HepG2 (cell line): ENCODE data around the gene EMC8. TPM values are rescaled to one million over a fixed set of nuclear protein-coding genes. Genes with fewer than 3 reads are reported as not detected.

ENCODE experiments used
- DR1 ChIP-seq: sonication (generic); formaldehyde crosslinking; IDR thresholded peaks from 2 replicates; pipeline ENCODE4 v1.8.0; 2021; ENCODE audit warnings: mild to moderate bottlenecking, missing genetic modification reagents, inconsistent platforms
- ETV5 ChIP-seq: IDR thresholded peaks from 2 replicates; pipeline ENCODE4 v1.6.1; 2018; ENCODE audit warnings: missing biosample characterization, missing genetic modification reagents, inconsistent platforms, borderline replicate concordance
- FOXM1 ChIP-seq: sonication (generic); formaldehyde crosslinking; IDR thresholded peaks from 2 replicates; pipeline ENCODE4 v1.5.0; 2020; ENCODE audit warnings: missing genetic modification reagents
- HDAC6 ChIP-seq: fragments of 200-600 bp; sonication (generic); IDR thresholded peaks from 2 replicates; pipeline ENCODE4 v1.7.0; 2017; ENCODE audit warnings: mild to moderate bottlenecking, antibody characterized with exemption, low read length, low read depth
- MAFK ChIP-seq, 2 experiments: IDR thresholded peaks in 1 of 2; conservative IDR thresholded peaks in 1 of 2; 2 replicates each; pipeline ENCODE4 v1.6.1; 2011; ENCODE audit warnings: improper control_type of control experiment in 2 of 2, low read length in 2 of 2
- MED8 ChIP-seq: sonication (generic); formaldehyde crosslinking; IDR thresholded peaks from 2 replicates; pipeline ENCODE4 v1.8.1; 2023; ENCODE audit warnings: mild to moderate bottlenecking, missing genetic modification reagents; ENCODE audit not compliant: insufficient replicate concordance
- PCBP1 ChIP-seq: fragments of 200-400 bp; formaldehyde crosslinking; IDR thresholded peaks from 2 replicates; pipeline ENCODE4 v1.6.1; 2017; ENCODE audit warnings: mild to moderate bottlenecking, low read depth, low read length, borderline replicate concordance
- PHB2 ChIP-seq: fragments of 450-650 bp; IDR thresholded peaks from 2 replicates; pipeline ENCODE4 v1.6.1; 2018; ENCODE audit not compliant: partially characterized antibody
- RARG ChIP-seq: sonication (generic); formaldehyde crosslinking; IDR thresholded peaks from 2 replicates; pipeline ENCODE4 v1.4.0; 2020; ENCODE audit warnings: low read depth, mild to moderate bottlenecking, missing genetic modification reagents
- ZNF616 ChIP-seq: sonication (generic); formaldehyde crosslinking; IDR thresholded peaks from 2 replicates; pipeline ENCODE4 v1.5.0; 2020; ENCODE audit warnings: low read depth, mild to moderate bottlenecking, missing genetic modification reagents
- ZNF761 ChIP-seq: sonication (generic); formaldehyde crosslinking; conservative IDR thresholded peaks from 2 replicates; pipeline ENCODE4 v1.4.0; 2020; ENCODE audit warnings: mild to moderate bottlenecking, missing genetic modification reagents
- polyA plus RNA-seq, 8 experiments: library from polyadenylated mRNA; depleted of rRNA in 3 of 8; stranded (reverse) in 7 of 8; unstranded in 1 of 8; fragments of >200 nt; fragmentation: Illumina TruSeq in 4 of 8; extraction: Trizol in 4 of 8; gene quantifications; 2 replicates each; pipeline versions ENCODE4 v1.2.1 to v1.2.3, GENCODE V29; 2011 to 2016; ENCODE audit warnings: low read depth in 4 of 8, missing spikeins in 1 of 8, mixed read lengths in 1 of 8; ENCODE audit not compliant: insufficient read depth in 1 of 8
- total RNA-seq, 5 experiments: library from RNA; depleted of rRNA; stranded (reverse); fragments of >200 nt; fragmentation: Illumina TruSeq; extraction: Trizol; gene quantifications; 2 replicates each; pipeline ENCODE4 v1.2.3, GENCODE V29; 2016; ENCODE audit warnings: low read depth in 1 of 5
- TF ChIP-seq, protein P1 (sequence below): sonication (generic); formaldehyde crosslinking; conservative IDR thresholded peaks from 2 replicates; pipeline ENCODE4 v1.8.0; 2022; ENCODE audit warnings: low read depth, missing genetic modification reagents
- TF ChIP-seq, protein P2 (sequence below): fragments of 450-650 bp; IDR thresholded peaks from 2 replicates; pipeline ENCODE4 v1.6.1; 2017
- TF ChIP-seq, protein P3 (sequence below): sonication (generic); formaldehyde crosslinking; IDR thresholded peaks from 2 replicates; pipeline ENCODE4 v1.8.0; 2022; ENCODE audit warnings: missing genetic modification reagents, mild to moderate bottlenecking, moderate library complexity, borderline replicate concordance
- TF ChIP-seq, protein P4 (sequence below): sonication (generic); formaldehyde crosslinking; IDR thresholded peaks from 2 replicates; pipeline ENCODE4 v1.8.0; 2022; ENCODE audit warnings: missing genetic modification reagents, mild to moderate bottlenecking, inconsistent platforms, borderline replicate concordance
- TF ChIP-seq, protein P5 (sequence below): sonication (generic); formaldehyde crosslinking; IDR thresholded peaks from 2 replicates; pipeline ENCODE4 v1.4.0; 2020; ENCODE audit warnings: mild to moderate bottlenecking, missing genetic modification reagents

Gene EMC8
- total and polyA plus RNA-seq, 2 of the 13 experiments (the other 11 are each of a cell fraction or from before 2014, with no cell fraction given): 55.0 to 76.0 TPM

DNA sequence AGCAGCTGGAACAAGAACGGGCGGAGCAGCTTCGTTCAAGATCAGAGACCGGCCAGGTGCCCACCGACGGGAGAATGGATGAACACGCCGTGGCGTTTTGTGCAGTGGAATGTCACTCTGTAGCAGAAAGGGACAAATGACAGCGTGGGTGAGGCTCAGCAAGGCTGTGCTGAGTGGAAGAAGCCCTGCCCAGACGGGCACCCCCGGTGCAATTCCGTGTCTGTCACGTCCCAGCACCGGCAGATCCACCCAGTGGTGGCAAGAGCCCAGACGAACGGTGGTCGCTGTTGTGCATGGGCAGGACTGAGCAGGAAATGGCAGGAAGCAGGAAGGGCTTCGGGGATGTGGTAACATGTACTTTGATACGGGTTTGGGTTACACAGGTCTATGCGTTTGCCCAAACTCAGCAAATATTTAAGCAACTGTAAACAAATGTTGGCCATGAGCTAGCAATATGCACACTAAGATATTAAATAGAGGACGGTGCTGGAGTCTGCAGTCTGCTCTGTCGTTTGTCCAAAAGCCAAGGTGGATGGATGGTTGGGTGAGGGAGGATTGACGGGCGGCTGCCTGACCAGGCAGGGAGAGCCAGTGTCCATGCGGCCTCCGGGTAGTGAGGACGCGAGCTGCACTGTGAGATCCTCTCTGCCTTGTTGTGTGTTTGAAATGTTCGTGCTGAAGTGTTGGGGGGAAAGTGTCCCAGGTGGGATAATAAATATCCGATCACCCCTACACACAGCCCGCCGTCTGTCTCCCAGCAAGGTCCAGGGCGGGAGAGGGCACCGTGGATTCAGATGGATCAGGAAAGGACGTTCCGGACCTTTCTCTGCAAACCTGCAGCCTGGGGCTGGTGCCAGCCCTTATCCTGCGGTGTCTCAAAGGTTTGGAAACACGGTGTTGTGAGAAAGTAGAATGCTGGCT lies 48.6 kb upstream of the EMC8 start (continued):
- TF ChIP-seq MAFK (conservative IDR thresholded peaks at IDR 0.05 in 1 of 2, IDR thresholded peaks at IDR 0.05 in 1 of 2; ENCODE audit: low read length in 2 of 2): peak; percentile 98 to 99
- no peak for TF ChIP-seq PCBP1
- TF ChIP-seq FOXM1: no peak
- TF ChIP-seq, protein P1, sequence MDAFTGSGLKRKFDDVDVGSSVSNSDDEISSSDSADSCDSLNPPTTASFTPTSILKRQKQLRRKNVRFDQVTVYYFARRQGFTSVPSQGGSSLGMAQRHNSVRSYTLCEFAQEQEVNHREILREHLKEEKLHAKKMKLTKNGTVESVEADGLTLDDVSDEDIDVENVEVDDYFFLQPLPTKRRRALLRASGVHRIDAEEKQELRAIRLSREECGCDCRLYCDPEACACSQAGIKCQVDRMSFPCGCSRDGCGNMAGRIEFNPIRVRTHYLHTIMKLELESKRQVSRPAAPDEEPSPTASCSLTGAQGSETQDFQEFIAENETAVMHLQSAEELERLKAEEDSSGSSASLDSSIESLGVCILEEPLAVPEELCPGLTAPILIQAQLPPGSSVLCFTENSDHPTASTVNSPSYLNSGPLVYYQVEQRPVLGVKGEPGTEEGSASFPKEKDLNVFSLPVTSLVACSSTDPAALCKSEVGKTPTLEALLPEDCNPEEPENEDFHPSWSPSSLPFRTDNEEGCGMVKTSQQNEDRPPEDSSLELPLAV: no peak; the same call in 1 of the 2 replicates
- TF ChIP-seq, protein P2, sequence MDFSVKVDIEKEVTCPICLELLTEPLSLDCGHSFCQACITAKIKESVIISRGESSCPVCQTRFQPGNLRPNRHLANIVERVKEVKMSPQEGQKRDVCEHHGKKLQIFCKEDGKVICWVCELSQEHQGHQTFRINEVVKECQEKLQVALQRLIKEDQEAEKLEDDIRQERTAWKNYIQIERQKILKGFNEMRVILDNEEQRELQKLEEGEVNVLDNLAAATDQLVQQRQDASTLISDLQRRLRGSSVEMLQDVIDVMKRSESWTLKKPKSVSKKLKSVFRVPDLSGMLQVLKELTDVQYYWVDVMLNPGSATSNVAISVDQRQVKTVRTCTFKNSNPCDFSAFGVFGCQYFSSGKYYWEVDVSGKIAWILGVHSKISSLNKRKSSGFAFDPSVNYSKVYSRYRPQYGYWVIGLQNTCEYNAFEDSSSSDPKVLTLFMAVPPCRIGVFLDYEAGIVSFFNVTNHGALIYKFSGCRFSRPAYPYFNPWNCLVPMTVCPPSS: no peak
- TF ChIP-seq ETV5 (CRISPR knock-in tag): peak; percentile 98
- peak; percentile 59; the same call in 1 of the 2 replicates for TF ChIP-seq DR1 (CRISPR knock-in tag)
- peak; percentile 94 for TF ChIP-seq MED8 (CRISPR knock-in tag)
- TF ChIP-seq RARG (CRISPR knock-in tag): no peak
- TF ChIP-seq, protein P3, sequence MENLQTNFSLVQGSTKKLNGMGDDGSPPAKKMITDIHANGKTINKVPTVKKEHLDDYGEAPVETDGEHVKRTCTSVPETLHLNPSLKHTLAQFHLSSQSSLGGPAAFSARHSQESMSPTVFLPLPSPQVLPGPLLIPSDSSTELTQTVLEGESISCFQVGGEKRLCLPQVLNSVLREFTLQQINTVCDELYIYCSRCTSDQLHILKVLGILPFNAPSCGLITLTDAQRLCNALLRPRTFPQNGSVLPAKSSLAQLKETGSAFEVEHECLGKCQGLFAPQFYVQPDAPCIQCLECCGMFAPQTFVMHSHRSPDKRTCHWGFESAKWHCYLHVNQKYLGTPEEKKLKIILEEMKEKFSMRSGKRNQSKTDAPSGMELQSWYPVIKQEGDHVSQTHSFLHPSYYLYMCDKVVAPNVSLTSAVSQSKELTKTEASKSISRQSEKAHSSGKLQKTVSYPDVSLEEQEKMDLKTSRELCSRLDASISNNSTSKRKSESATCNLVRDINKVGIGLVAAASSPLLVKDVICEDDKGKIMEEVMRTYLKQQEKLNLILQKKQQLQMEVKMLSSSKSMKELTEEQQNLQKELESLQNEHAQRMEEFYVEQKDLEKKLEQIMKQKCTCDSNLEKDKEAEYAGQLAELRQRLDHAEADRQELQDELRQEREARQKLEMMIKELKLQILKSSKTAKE (CRISPR knock-in tag): peak; percentile 96
- no peak; the same call in 1 of the 2 replicates for TF ChIP-seq ZNF616 (CRISPR knock-in tag)
- no peak for TF ChIP-seq HDAC6
- TF ChIP-seq, protein P4, sequence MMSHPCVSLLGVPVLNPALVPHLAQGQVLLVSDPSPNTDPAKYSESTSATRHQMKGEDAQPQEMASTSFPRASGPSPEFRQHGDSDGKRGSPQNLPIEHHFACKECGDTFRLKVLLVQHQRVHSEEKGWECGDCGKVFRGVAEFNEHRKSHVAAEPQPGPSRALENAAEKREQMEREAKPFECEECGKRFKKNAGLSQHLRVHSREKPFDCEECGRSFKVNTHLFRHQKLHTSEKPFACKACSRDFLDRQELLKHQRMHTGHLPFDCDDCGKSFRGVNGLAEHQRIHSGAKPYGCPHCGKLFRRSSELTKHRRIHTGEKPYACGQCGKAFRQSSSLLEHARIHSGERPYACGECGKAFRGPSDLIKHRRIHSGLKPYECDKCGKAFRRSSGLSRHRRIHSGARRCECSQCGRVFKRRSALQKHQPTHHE (CRISPR knock-in tag): 0 out of 2 replicates have a peak, but pooled peaks have one; percentile 34
- TF ChIP-seq ZNF761 (CRISPR knock-in tag): peak; percentile 35; the same call in 1 of the 2 replicates
- TF ChIP-seq, protein P5, sequence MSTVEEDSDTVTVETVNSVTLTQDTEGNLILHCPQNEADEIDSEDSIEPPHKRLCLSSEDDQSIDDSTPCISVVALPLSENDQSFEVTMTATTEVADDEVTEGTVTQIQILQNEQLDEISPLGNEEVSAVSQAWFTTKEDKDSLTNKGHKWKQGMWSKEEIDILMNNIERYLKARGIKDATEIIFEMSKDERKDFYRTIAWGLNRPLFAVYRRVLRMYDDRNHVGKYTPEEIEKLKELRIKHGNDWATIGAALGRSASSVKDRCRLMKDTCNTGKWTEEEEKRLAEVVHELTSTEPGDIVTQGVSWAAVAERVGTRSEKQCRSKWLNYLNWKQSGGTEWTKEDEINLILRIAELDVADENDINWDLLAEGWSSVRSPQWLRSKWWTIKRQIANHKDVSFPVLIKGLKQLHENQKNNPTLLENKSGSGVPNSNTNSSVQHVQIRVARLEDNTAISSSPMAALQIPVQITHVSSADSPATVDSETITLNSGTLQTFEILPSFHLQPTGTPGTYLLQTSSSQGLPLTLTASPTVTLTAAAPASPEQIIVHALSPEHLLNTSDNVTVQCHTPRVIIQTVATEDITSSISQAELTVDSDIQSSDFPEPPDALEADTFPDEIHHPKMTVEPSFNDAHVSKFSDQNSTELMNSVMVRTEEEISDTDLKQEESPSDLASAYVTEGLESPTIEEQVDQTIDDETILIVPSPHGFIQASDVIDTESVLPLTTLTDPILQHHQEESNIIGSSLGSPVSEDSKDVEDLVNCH (CRISPR knock-in tag): no peak
- no peak for TF ChIP-seq PHB2
